PC-3 (cell line): Measurements from ENCODE around the gene PCDH9. TPM values are rescaled to one million over a fixed set of nuclear protein-coding genes. Genes with fewer than 3 reads are reported as not detected.

Source experiments
- ATAC-seq: fragments of 200-7000 bp; cut with Tn5 transposase; 2 replicates; pipeline ENCODE4 v1.9.1; 2020; ENCODE audit warnings: mild to moderate bottlenecking, moderate library complexity
- BruUV-seq: library from RNA; stranded (reverse); fragments of 400-500 nt; replicated peaks from 2 replicates; lab custom pipeline; 2021; lab: Mats Ljungman, UMichigan
- CTCF ChIA-PET: fragments of 300-600 bp; sonication (Branson Sonifier 250); formaldehyde crosslinking; loops from one replicate; lab custom pipeline; 2022; ENCODE audit warnings: antibody characterized with exemption; lab: Charles Lee
- POLR2A ChIA-PET: fragments of 300-600 bp; sonication (Branson Sonifier 250); formaldehyde crosslinking; loops from one replicate; lab custom pipeline; 2022; ENCODE audit warnings: antibody characterized with exemption; ENCODE audit not compliant: unreplicated experiment; lab: Charles Lee
- DNase-seq: peaks from one replicate; pipeline ENCODE4 v3.0.0-alpha.2; 2015
- H2AFZ ChIP-seq: fragments of 300-600 bp; sonication (generic); 2 replicates; pipeline ENCODE4 v1.6.0; 2016; ENCODE audit warnings: antibody characterized with exemption, low read length
- H3F3A ChIP-seq: fragments of 300-600 bp; sonication (generic); one replicate; pipeline ENCODE4 v1.6.0; 2017; ENCODE audit warnings: antibody characterized with exemption, low read length, control low read depth, mild to moderate bottlenecking; ENCODE audit not compliant: unreplicated experiment
- H3K27ac ChIP-seq: fragments of 300-600 bp; sonication (generic); 2 replicates; pipeline ENCODE4 v1.5.1; 2016; ENCODE audit warnings: mild to moderate bottlenecking, low read length
- H3K27me3 ChIP-seq: fragments of 300-600 bp; sonication (generic); 2 replicates; pipeline ENCODE4 v1.6.1; 2016; ENCODE audit warnings: low read length, mixed read lengths
- H3K36me3 ChIP-seq: fragments of 300-600 bp; sonication (generic); 2 replicates; pipeline ENCODE4 v1.6.1; 2016; ENCODE audit warnings: low read depth, mixed run types, low read length, mixed read lengths
- H3K4me1 ChIP-seq: fragments of 300-600 bp; sonication (generic); 2 replicates; pipeline ENCODE4 v1.5.1; 2016; ENCODE audit warnings: low read length; ENCODE audit not compliant: insufficient read depth
- H3K4me2 ChIP-seq: fragments of 300-600 bp; sonication (generic); 2 replicates; pipeline ENCODE4 v1.6.0; 2016; ENCODE audit warnings: low read length
- H3K4me3 ChIP-seq: fragments of 300-600 bp; sonication (generic); 2 replicates; pipeline ENCODE4 v1.5.1; 2016; ENCODE audit warnings: mild to moderate bottlenecking, low read length, mixed read lengths
- H3K79me2 ChIP-seq: fragments of 300-600 bp; sonication (generic); 2 replicates; pipeline ENCODE4 v1.6.1; 2017; ENCODE audit warnings: low read length, mixed read lengths
- H3K9ac ChIP-seq: fragments of 300-600 bp; sonication (generic); 2 replicates; pipeline ENCODE4 v1.6.0; 2016; ENCODE audit warnings: mild to moderate bottlenecking, low read length
- H3K9me2 ChIP-seq: fragments of 300-600 bp; sonication (generic); replicated peaks from 2 replicates; pipeline ENCODE4 v1.6.1; 2016; ENCODE audit warnings: mixed run types, low read length, mixed read lengths
- H3K9me3 ChIP-seq: fragments of 300-600 bp; sonication (generic); 2 replicates; pipeline ENCODE4 v1.6.1; 2016; ENCODE audit warnings: low read length, mixed read lengths
- H4K20me1 ChIP-seq: fragments of 300-600 bp; sonication (generic); 2 replicates; pipeline ENCODE4 v1.6.1; 2016; ENCODE audit warnings: low read length, mixed read lengths
- EZH2 ChIP-seq: fragments of 300-600 bp; sonication (generic); IDR thresholded peaks from one replicate; pipeline ENCODE4 v1.6.1; 2017; ENCODE audit warnings: antibody characterized with exemption, mild to moderate bottlenecking, low read length; ENCODE audit not compliant: unreplicated experiment
- EZH2phosphoT487 ChIP-seq: fragments of 300-600 bp; sonication (generic); IDR thresholded peaks from 2 replicates; pipeline ENCODE4 v1.6.1; 2018; ENCODE audit warnings: mild to moderate bottlenecking, antibody characterized with exemption, low read length, borderline replicate concordance
- intact Hi-C: fragments of 100-400 bp; cut with micrococcal nuclease; formaldehyde crosslinking; loops from 2 replicates; pipeline ENCODE4 v1.9.0; 2023
- total RNA-seq: library from RNA; depleted of rRNA; stranded (reverse); fragments of >200 nt; gene quantifications from 2 replicates; pipeline ENCODE4 v1.2.3, GENCODE V29; 2014
- TF ChIP-seq, protein P1 (sequence below): fragments of 300-600 bp; sonication (generic); conservative IDR thresholded peaks from 2 replicates; pipeline ENCODE4 v1.5.1; 2017; ENCODE audit warnings: antibody characterized with exemption, low read depth, mild to moderate bottlenecking, low read length

The PCDH9 gene
- total RNA-seq, 1 experiment from 2014 or later, result 0.98 TPM

DNA sequence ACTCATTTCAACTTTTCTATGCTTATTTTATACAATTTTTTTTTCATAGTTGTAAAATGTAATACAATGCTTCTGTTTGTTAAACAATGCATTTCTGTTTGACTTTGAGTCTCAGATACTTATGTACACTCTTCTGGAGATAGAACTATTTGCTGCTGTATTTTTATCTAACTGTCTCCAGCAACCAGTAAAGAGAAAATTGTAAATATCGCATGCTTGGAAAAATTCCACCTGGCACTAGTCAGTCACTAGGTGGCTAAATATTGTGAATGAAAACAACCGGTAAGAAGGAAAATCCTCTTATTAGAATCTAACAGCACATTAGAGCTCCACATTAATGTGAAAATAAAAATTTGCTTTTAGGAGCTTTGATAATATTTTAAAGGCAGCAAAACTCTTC lies 876.5 kb downstream of the PCDH9 start:
- ATAC-seq (peak; percentile 87), DNase-seq (peak; percentile 24)
- H3K4me2 ChIP-seq, result no peak overlapping the region
- H4K20me1 ChIP-seq, result no peaks in the 10 kb centered on the region
- no peaks in the 10 kb centered on the region for H3K27me3 ChIP-seq
- no peak overlapping the region for H2AFZ ChIP-seq
- no peaks in the 10 kb centered on the region for H3K79me2 ChIP-seq
- H3K4me1 ChIP-seq, result no peaks in the 10 kb centered on the region
- no peaks in the 10 kb centered on the region for H3K36me3 ChIP-seq
- no peak for TF ChIP-seq EZH2phosphoT487
- TF ChIP-seq EZH2, result no peak
- TF ChIP-seq, protein P1, sequence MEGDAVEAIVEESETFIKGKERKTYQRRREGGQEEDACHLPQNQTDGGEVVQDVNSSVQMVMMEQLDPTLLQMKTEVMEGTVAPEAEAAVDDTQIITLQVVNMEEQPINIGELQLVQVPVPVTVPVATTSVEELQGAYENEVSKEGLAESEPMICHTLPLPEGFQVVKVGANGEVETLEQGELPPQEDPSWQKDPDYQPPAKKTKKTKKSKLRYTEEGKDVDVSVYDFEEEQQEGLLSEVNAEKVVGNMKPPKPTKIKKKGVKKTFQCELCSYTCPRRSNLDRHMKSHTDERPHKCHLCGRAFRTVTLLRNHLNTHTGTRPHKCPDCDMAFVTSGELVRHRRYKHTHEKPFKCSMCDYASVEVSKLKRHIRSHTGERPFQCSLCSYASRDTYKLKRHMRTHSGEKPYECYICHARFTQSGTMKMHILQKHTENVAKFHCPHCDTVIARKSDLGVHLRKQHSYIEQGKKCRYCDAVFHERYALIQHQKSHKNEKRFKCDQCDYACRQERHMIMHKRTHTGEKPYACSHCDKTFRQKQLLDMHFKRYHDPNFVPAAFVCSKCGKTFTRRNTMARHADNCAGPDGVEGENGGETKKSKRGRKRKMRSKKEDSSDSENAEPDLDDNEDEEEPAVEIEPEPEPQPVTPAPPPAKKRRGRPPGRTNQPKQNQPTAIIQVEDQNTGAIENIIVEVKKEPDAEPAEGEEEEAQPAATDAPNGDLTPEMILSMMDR, result no peak; the same call in 1 of the 2 replicates
- no peak overlapping the region for H3K9ac ChIP-seq
- H3K9me2 ChIP-seq, result no peaks in the 10 kb centered on the region
- ChIA-PET POLR2A (no interaction called here), CTCF (no interaction called here)
- intact Hi-C loops, result loop anchor here (1.0 kb wide), 1 partner anchor 41 kb away; no protein-coding TSS in a partner anchor
- H3F3A ChIP-seq, result no peaks in the 10 kb centered on the region
- no peak overlapping the region for H3K4me3 ChIP-seq
- H3K27ac ChIP-seq, result no peak overlapping the region
- no TSS peak for BruUV-seq
- H3K9me3 ChIP-seq, result no peaks in the 10 kb centered on the region

DNA sequence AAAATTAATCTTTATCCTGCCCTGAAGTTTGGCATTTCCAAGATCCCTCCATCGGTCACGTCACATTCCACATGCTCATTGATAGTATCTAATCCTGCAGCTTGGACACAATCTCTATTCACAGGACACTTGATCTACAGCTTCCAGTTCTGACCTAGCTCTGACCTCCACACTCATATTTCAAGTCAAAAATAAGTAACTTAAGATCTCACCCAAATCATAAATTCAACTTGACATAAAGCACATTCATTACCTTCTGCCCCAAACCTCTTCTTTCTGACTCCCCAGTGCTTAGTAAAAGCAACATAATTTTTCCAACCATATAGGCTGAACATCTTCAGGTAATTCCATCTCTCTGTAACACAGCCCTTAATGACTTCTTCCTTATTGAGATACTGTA lies 880.2 kb downstream of the PCDH9 start:
- DNase-seq (no peak), ATAC-seq (no peak)
- Histone ChIP-seq H3K79me2 (no peaks in the 10 kb centered on the region), H3K27ac (no peak overlapping the region), H3K4me2 (no peak overlapping the region), H3K4me3 (no peak overlapping the region), H3K27me3 (no peaks in the 10 kb centered on the region), H4K20me1 (no peaks in the 10 kb centered on the region), H3K9ac (no peak overlapping the region), H3K9me3 (no peaks in the 10 kb centered on the region), H3K9me2 (no peaks in the 10 kb centered on the region), H2AFZ (no peak overlapping the region), H3K36me3 (no peaks in the 10 kb centered on the region), H3K4me1 (no peaks in the 10 kb centered on the region), H3F3A (no peaks in the 10 kb centered on the region)
- POLR2A ChIA-PET, result no interaction called here
- intact Hi-C loops, result no loop called here
- BruUV-seq, result no TSS peak
- CTCF ChIA-PET, result no interaction called here
- TF ChIP-seq, protein P1, result no peak
- TF ChIP-seq EZH2, result no peak
- no peak for TF ChIP-seq EZH2phosphoT487

DNA sequence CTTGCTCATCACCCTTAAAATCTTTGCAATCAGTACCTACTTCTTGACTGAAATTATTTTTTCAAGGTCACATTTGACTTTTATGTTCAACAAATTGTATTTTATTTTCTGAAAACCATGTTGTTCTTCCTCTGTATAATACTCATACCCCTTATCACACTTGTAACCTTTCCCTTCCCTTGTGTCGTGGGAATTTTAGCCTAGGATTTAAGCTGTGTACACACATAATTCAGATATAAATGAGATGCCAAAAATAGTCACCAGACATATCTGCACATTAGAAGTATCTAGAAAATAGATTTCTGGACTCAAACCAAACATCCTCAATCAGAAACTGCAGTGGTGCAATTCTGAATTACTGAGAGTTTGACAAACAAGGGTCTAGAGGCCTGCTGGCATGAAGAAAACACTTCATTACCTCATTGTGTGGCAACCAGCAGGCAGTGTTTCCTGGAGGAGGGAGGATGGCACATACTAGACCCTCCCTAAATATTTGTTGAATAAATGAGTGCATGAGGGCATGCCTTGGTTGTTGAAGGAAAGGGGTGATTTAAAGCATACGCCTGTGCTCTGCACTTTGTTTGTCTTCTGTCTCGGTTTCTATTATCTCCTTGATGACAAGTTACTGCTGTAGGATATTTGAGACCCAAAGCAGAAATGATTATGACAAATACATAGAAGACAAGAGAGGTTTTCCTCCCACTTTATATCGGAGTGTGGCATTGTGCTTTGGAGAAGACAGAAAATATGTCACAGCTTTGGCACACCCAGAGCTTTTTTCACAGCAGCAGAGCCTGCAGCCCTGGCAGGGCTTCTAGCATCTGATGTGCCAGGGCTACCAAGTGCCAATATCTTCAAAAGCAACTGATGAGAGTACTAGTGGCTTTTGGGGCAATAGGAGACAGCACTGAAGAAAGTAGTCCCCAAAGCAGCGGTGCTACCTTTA lies 881.1 kb downstream of the PCDH9 start:
- CTCF ChIA-PET, result no interaction called here

More for the DNA sequence above, 881.1 kb downstream of the PCDH9 start:
- no peaks in the 10 kb centered on the region for H3F3A ChIP-seq
- no peaks in the 10 kb centered on the region for H3K9me3 ChIP-seq
- H3K27me3 ChIP-seq, result no peaks in the 10 kb centered on the region
- H3K4me3 ChIP-seq, result no peak overlapping the region
- H3K9me2 ChIP-seq, result no peaks in the 10 kb centered on the region
- no peak for TF ChIP-seq EZH2phosphoT487
- TF ChIP-seq EZH2, result no peak
- TF ChIP-seq, protein P1, result no peak
- no peaks in the 10 kb centered on the region for H3K36me3 ChIP-seq
- no peak overlapping the region for H3K4me2 ChIP-seq
- H3K79me2 ChIP-seq, result no peaks in the 10 kb centered on the region
- H3K9ac ChIP-seq, result no peak overlapping the region
- intact Hi-C loops, result no loop called here
- H3K4me1 ChIP-seq, result no peaks in the 10 kb centered on the region
- H3K27ac ChIP-seq, result no peak overlapping the region
- no peak overlapping the region for H2AFZ ChIP-seq
- H4K20me1 ChIP-seq, result no peaks in the 10 kb centered on the region
- DNase-seq, result no peak
- ATAC-seq, result no peak
- no TSS peak for BruUV-seq
- POLR2A ChIA-PET, result no interaction called here
